ENCODE data around the gene PDLIM7. TPM values are rescaled to one million over a fixed set of nuclear protein-coding genes. Genes with fewer than 3 reads are reported as not detected.

PDLIM7 gene
- total and polyA plus RNA-seq, 4 donors = 49.2 to 124 (median 83.5) TPM

DNA sequence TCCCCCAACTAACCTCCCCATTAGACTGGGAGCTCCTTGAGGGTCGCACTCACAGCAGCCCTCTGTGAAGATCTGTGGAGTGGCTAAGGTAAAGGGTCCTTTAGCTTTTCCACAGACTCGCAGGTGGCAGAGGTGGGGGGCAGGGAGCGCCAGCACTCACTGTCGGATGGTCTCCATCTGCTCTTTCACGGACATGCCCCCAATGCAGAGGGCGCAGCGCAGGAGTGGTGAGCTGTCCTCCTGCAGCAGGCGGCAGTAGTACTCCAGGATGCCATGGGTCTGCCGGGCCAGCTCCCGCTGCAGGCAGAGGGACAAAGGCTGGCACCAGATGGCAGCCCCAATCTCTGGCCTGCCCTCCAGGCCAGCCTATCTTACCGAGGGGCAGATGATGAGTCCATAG lies 17.1 kb upstream of the PDLIM7 start:
- Histone ChIP-seq H3K9me3 (ENCODE audit: control insufficient read depth in 4 of 4, insufficient read depth in 3 of 4, low read length in 3 of 4) (no peaks in the 10 kb centered on the region), H3K4me1 (ENCODE audit: control insufficient read depth in 5 of 5, insufficient read depth in 5 of 5, low read length in 5 of 5) (peaks cover 0 to 19% (median 8%) of the 10 kb centered on the region in 5 donors), H3K4me3 (no peak overlapping the region), H3K9ac (ENCODE audit: insufficient read depth in 1 of 2, low read length in 2 of 2) (no peak overlapping the region), H3K36me3 (ENCODE audit: control insufficient read depth in 4 of 4, insufficient read depth in 4 of 4, low read length in 4 of 4) (peaks cover 7 to 49% (median 42%) of the 10 kb centered on the region in 4 donors), H3K27me3 (ENCODE audit: control insufficient read depth in 3 of 3, insufficient read depth in 3 of 3, low read length in 2 of 3) (no peaks in the 10 kb centered on the region), H3K27ac (ENCODE audit: low read depth in 1 of 2, low read length in 1 of 2) (no peak overlapping the region)
- no peak for ATAC-seq (ENCODE audit: insufficient read depth, low FRiP score)
- 94 to 95% methylated on average over 11 of the region's 11 CpGs for WGBS, 2 donors
- TF ChIP-seq, protein P1, sequence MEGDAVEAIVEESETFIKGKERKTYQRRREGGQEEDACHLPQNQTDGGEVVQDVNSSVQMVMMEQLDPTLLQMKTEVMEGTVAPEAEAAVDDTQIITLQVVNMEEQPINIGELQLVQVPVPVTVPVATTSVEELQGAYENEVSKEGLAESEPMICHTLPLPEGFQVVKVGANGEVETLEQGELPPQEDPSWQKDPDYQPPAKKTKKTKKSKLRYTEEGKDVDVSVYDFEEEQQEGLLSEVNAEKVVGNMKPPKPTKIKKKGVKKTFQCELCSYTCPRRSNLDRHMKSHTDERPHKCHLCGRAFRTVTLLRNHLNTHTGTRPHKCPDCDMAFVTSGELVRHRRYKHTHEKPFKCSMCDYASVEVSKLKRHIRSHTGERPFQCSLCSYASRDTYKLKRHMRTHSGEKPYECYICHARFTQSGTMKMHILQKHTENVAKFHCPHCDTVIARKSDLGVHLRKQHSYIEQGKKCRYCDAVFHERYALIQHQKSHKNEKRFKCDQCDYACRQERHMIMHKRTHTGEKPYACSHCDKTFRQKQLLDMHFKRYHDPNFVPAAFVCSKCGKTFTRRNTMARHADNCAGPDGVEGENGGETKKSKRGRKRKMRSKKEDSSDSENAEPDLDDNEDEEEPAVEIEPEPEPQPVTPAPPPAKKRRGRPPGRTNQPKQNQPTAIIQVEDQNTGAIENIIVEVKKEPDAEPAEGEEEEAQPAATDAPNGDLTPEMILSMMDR (IDR thresholded peaks at IDR 0.05; ENCODE audit: control extremely low read depth, extremely low read depth) = no peak
- DNase-seq = no peak

DNA sequence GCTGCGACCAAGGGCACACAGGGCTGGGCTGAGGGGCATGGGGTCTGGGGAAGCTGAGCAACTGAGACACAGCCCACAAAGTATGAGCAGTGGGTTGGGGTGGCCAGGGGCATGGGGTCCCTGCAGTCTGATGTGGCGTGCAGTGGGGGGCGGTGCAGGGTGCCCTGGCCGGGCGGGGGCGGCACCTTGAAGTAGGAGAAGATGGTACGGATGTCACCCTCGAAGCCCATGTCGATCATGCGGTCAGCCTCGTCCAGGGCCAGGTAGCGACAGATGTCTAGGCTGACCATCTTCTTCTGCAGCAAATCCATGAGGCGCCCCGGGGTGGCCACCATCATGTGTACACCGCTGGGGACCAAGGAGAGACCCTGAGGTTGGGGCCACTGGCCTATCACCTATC lies 16.1 kb upstream of the PDLIM7 start:
- ATAC-seq (ENCODE audit: insufficient read depth, low FRiP score) (no peak), DNase-seq (no peak)
- Histone ChIP-seq H3K9me3 (ENCODE audit: control insufficient read depth in 4 of 4, insufficient read depth in 3 of 4, low read length in 3 of 4) (no peaks in the 10 kb centered on the region), H3K4me3 (no peak overlapping the region), H3K27me3 (ENCODE audit: control insufficient read depth in 3 of 3, insufficient read depth in 3 of 3, low read length in 2 of 3) (no peaks in the 10 kb centered on the region), H3K36me3 (ENCODE audit: control insufficient read depth in 4 of 4, insufficient read depth in 4 of 4, low read length in 4 of 4) (peaks cover 7 to 45% (median 39%) of the 10 kb centered on the region in 4 donors), H3K4me1 (ENCODE audit: control insufficient read depth in 5 of 5, insufficient read depth in 5 of 5, low read length in 5 of 5) (peaks cover 0 to 19% (median 8%) of the 10 kb centered on the region in 5 donors), H3K27ac (ENCODE audit: low read depth in 1 of 2, low read length in 1 of 2) (no peak overlapping the region), H3K9ac (ENCODE audit: insufficient read depth in 1 of 2, low read length in 2 of 2) (no peak overlapping the region)
- TF ChIP-seq, protein P1 (IDR thresholded peaks at IDR 0.05; ENCODE audit: control extremely low read depth, extremely low read depth) = no peak
- WGBS, 2 donors = 97 to 99% methylated on average over 15 of the region's 15 CpGs

DNA sequence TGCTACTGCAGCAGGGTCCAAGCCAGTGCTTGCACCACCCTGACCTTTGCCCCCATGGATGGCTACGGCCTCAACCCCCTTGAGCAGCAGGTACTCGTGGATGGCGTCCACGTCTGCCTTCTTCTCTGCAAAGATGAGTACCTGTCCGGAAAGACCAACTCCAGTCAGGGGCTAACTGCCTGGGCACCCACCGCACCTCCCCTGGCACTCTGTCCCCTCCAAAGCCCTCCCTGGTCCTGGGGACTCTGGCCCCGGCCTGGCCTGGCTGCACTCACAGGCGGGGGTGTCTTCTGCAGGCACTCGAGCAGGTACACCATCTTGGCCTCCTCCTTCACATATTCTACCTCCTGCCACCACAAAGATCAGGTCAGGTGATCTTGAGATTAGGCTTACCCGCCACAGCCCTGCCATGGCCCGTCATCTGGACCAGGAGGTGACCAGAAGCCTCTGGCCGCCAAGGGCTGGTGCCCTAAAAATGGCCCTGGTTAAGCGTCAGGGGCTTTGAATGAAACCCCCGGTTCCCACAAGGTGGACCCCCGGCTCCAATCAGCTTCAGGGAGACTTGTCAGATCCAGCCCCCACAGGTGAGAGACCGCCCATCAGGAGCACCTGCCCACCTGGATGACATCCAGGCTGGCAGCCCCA lies 15.5 kb upstream of the PDLIM7 start:
- Histone ChIP-seq H3K9me3 (ENCODE audit: control insufficient read depth in 4 of 4, insufficient read depth in 3 of 4, low read length in 3 of 4) (no peaks in the 10 kb centered on the region), H3K9ac (ENCODE audit: insufficient read depth in 1 of 2, low read length in 2 of 2) (no peak overlapping the region), H3K36me3 (ENCODE audit: control insufficient read depth in 4 of 4, insufficient read depth in 4 of 4, low read length in 4 of 4) (peaks cover 7 to 47% (median 39%) of the 10 kb centered on the region in 4 donors), H3K27me3 (ENCODE audit: control insufficient read depth in 3 of 3, insufficient read depth in 3 of 3, low read length in 2 of 3) (no peaks in the 10 kb centered on the region), H3K27ac (ENCODE audit: low read depth in 1 of 2, low read length in 1 of 2) (no peak overlapping the region), H3K4me1 (ENCODE audit: control insufficient read depth in 5 of 5, insufficient read depth in 5 of 5, low read length in 5 of 5) (peaks cover 0 to 19% (median 8%) of the 10 kb centered on the region in 5 donors), H3K4me3 (no peak overlapping the region)
- TF ChIP-seq, protein P1 (IDR thresholded peaks at IDR 0.05; ENCODE audit: control extremely low read depth, extremely low read depth) = no peak
- 90 to 97% methylated on average over 16 of the region's 16 CpGs for WGBS, 2 donors
- ATAC-seq (ENCODE audit: insufficient read depth, low FRiP score) = no peak
- DNase-seq = no peak
